K562 (cell line): Measurements from ENCODE around the gene CHMP5. TPM values are rescaled to one million over a fixed set of nuclear protein-coding genes. Genes with fewer than 3 reads are reported as not detected.

ENCODE experiments used
- BRCA1 ChIP-seq, 2 experiments: fragments of 450-650 bp in 1 of 2; sonication (generic) in 1 of 2; formaldehyde crosslinking in 1 of 2; IDR thresholded peaks; 2 replicates each; pipeline versions ENCODE4 v1.5.0 to v1.6.1; 2017 to 2020; ENCODE audit warnings: mild to moderate bottlenecking in 1 of 2, missing genetic modification reagents in 1 of 2
- C11orf30 ChIP-seq: fragments of 450-650 bp; IDR thresholded peaks from 2 replicates; pipeline ENCODE4 v1.6.1; 2016; ENCODE audit warnings: low read depth, mild to moderate bottlenecking
- CGGBP1 ChIP-seq: fragments of 250-450 bp; sonication (Bioruptor Pico); IDR thresholded peaks from 2 replicates; pipeline ENCODE4 v1.9.0; 2021; ENCODE audit warnings: mild to moderate bottlenecking
- CREM ChIP-seq: IDR thresholded peaks from 2 replicates; pipeline ENCODE4 v1.6.1; 2014; ENCODE audit warnings: antibody characterized with exemption, low read depth
- DPF2 ChIP-seq: fragments of 450-650 bp; IDR thresholded peaks from 2 replicates; pipeline ENCODE4 v1.6.1; 2016
- E2F8 ChIP-seq: fragments of 450-650 bp; IDR thresholded peaks from 2 replicates; pipeline ENCODE4 v1.7.1; 2018; ENCODE audit warnings: mild to moderate bottlenecking, low read depth; ENCODE audit not compliant: partially characterized antibody
- EP300 ChIP-seq: IDR thresholded peaks from 2 replicates; pipeline ENCODE4 v1.6.1; 2012; ENCODE audit warnings: low read length, improper control_type of control experiment
- ESRRA ChIP-seq: fragments of 450-650 bp; IDR thresholded peaks from 2 replicates; pipeline ENCODE4 v1.6.1; 2014; ENCODE audit warnings: low read depth, mild to moderate bottlenecking, moderate library complexity, borderline replicate concordance
- GATA2 ChIP-seq: sonication (generic); formaldehyde crosslinking; IDR thresholded peaks from 2 replicates; pipeline ENCODE4 v1.4.0; 2020; ENCODE audit warnings: mild to moderate bottlenecking, missing genetic modification reagents
- HNRNPLL ChIP-seq: fragments of 200-400 bp; formaldehyde crosslinking; IDR thresholded peaks from 2 replicates; pipeline ENCODE4 v1.6.1; 2017; ENCODE audit warnings: low read length, low read depth, mild to moderate bottlenecking; ENCODE audit not compliant: poor library complexity, severe bottlenecking
- MLX ChIP-seq, 2 experiments: fragments of 450-650 bp in 1 of 2; sonication (generic) in 1 of 2; formaldehyde crosslinking; conservative IDR thresholded peaks; 2 replicates each; pipeline versions ENCODE4 v1.4.0 to v1.8.1; 2020 to 2022; ENCODE audit warnings: mild to moderate bottlenecking in 1 of 2, missing genetic modification reagents in 1 of 2
- MXD1 ChIP-seq: fragments of 250-450 bp; sonication (Bioruptor Pico); IDR thresholded peaks from 2 replicates; pipeline ENCODE4 v1.8.0; 2021; ENCODE audit warnings: borderline replicate concordance, mild to moderate bottlenecking, moderate library complexity; ENCODE audit not compliant: poor library complexity, severe bottlenecking
- NKRF ChIP-seq: fragments of 450-650 bp; IDR thresholded peaks from 2 replicates; pipeline ENCODE4 v1.6.1; 2016; ENCODE audit warnings: borderline replicate concordance
- NR1H2 ChIP-seq: sonication (generic); formaldehyde crosslinking; IDR thresholded peaks from 2 replicates; pipeline ENCODE4 v1.4.0; 2020; ENCODE audit warnings: mild to moderate bottlenecking, missing genetic modification reagents
- NRF1 ChIP-seq, 2 experiments: fragments of 450-650 bp; IDR thresholded peaks in 1 of 2; conservative IDR thresholded peaks in 1 of 2; 2 replicates each; pipeline ENCODE4 v1.6.1; 2014; ENCODE audit warnings: mild to moderate bottlenecking in 2 of 2
- PHF8 ChIP-seq: fragments of 200-600 bp; sonication (generic); IDR thresholded peaks from 2 replicates; pipeline ENCODE4 v1.6.1; 2012; ENCODE audit warnings: mixed run types, mild to moderate bottlenecking, inconsistent platforms, low read length, moderate library complexity, borderline replicate concordance
- POLR2G ChIP-seq: fragments of 200-400 bp; formaldehyde crosslinking; IDR thresholded peaks from 2 replicates; pipeline ENCODE4 v1.6.1; 2017; ENCODE audit warnings: low read depth, mild to moderate bottlenecking, antibody characterized with exemption, low read length, moderate library complexity
- SMARCC2 ChIP-seq: fragments of 450-650 bp; IDR thresholded peaks from 2 replicates; pipeline ENCODE4 v1.6.1; 2017; ENCODE audit warnings: antibody characterized with exemption, moderate library complexity, mild to moderate bottlenecking, low read depth
- ZFP30 ChIP-seq: fragments of 250-450 bp; sonication (Bioruptor Pico); IDR thresholded peaks from 2 replicates; pipeline ENCODE4 v1.8.0; 2022; ENCODE audit warnings: moderate library complexity, mild to moderate bottlenecking, inconsistent platforms, borderline replicate concordance
- ZNF197 ChIP-seq: fragments of 200-800 bp; sonication (Bioruptor generic); IDR thresholded peaks from 2 replicates; pipeline ENCODE4 v1.6.1; 2016; ENCODE audit warnings: low read depth, missing genetic modification characterization, missing compliant biosample characterization
- ZNF253 ChIP-seq: fragments of 250-450 bp; sonication (Bioruptor Pico); conservative IDR thresholded peaks from 2 replicates; pipeline ENCODE4 v1.6.1; 2021; ENCODE audit warnings: mild to moderate bottlenecking
- polyA plus RNA-seq, 8 experiments: library from polyadenylated mRNA; depleted of rRNA in 4 of 8; stranded (reverse) in 5 of 8; unstranded in 3 of 8; fragments of >200 nt; fragmentation: Nextera tagmentation in 2 of 8; fragmentation: Illumina TruSeq in 1 of 8; extraction: Ambion mirVana in 2 of 8; extraction: Trizol in 1 of 8; gene quantifications; 2 replicates each; pipeline versions ENCODE4 v1.2.1 to v1.2.3, GENCODE V29; 2011 to 2014; ENCODE audit warnings: inconsistent platforms in 1 of 8, missing spikeins in 1 of 8
- total RNA-seq, 7 experiments: library from RNA; depleted of rRNA in 6 of 7; stranded (reverse); fragments of >200 nt in 6 of 7; fragmentation: Illumina TruSeq in 2 of 7; extraction: Trizol in 2 of 7; gene quantifications; 2 replicates each; pipeline versions ENCODE4 v1.2.1 to v1.2.3, GENCODE V29; 2011 to 2021; ENCODE audit warnings: low replicate concordance in 1 of 7

The CHMP5 gene
- total and polyA plus RNA-seq, 9 of the 15 experiments (the other 6 are each of a cell fraction or from before 2014, with no cell fraction given): 36.0 to 105 (median 54.9) TPM

GRCh38 chr9:33290247-33291030, 25.6 kb downstream of the CHMP5 start, which contains the start of gene NFX1 (continued):
- TF ChIP-seq SMARCC2: no peak
- peak; percentile 99 for TF ChIP-seq CREM
- peak; percentile 96 for TF ChIP-seq POLR2G
- peak; percentile 68 for TF ChIP-seq ESRRA
- TF ChIP-seq NKRF: peak; percentile 97; the same call in 1 of the 2 replicates
- TF ChIP-seq ZNF253 (CRISPR knock-in tag): no peak
- TF ChIP-seq GATA2 (CRISPR knock-in tag): no peak
- TF ChIP-seq BRCA1 (IDR thresholded peaks at IDR 0.05): no peak
- no peak for TF ChIP-seq BRCA1 (CRISPR knock-in tag; IDR thresholded peaks at IDR 0.05)
- TF ChIP-seq CGGBP1 (CRISPR knock-in tag): no peak
- no peak for TF ChIP-seq MLX (CRISPR knock-in tag; conservative IDR thresholded peaks at IDR 0.05)
- no peak for TF ChIP-seq ZNF197 (CRISPR knock-in tag)
- peak; percentile 56 for TF ChIP-seq HNRNPLL
- TF ChIP-seq ZFP30: no peak
- TF ChIP-seq E2F8: peak; percentile 88
- 0 out of 2 replicates have a peak, but pooled peaks have one; percentile 36 for TF ChIP-seq EP300
- peak; percentile 95 to 96 for TF ChIP-seq NRF1 (conservative IDR thresholded peaks at IDR 0.05 in 1 of 2, IDR thresholded peaks at IDR 0.05 in 1 of 2)
- peak; percentile 50; the same call in 1 of the 2 replicates for TF ChIP-seq DPF2
- TF ChIP-seq C11orf30: peak; percentile 97
- TF ChIP-seq MXD1 (CRISPR knock-in tag): peak; percentile 70
- peak; percentile 85; the same call in 1 of the 2 replicates for TF ChIP-seq PHF8
- no peak for TF ChIP-seq NR1H2 (CRISPR knock-in tag)
